Loucy (cell line): ENCODE data around the gene SUCLG2.

Experiments used
- H2AFZ ChIP-seq: fragments of 200-600 bp; sonication (generic); 2 replicates; pipeline ENCODE4 v1.6.0; 2016; ENCODE audit warnings: antibody characterized with exemption, mild to moderate bottlenecking, low read length, moderate library complexity
- H3F3A ChIP-seq: fragments of 200-600 bp; 2 replicates; pipeline ENCODE4 v1.6.0; 2016; ENCODE audit warnings: antibody characterized with exemption, low read depth, mild to moderate bottlenecking
- H3K27me3 ChIP-seq: fragments of 200-600 bp; sonication (generic); 2 replicates; pipeline ENCODE4 v1.6.1; 2014; ENCODE audit warnings: low read length, mild to moderate bottlenecking; ENCODE audit not compliant: insufficient read depth, poor library complexity, severe bottlenecking
- H3K36me3 ChIP-seq: fragments of 200-600 bp; sonication (generic); 2 replicates; pipeline ENCODE4 v1.6.1; 2016; ENCODE audit warnings: low read length; ENCODE audit not compliant: insufficient read depth
- H3K4me1 ChIP-seq: fragments of 200-600 bp; sonication (generic); 2 replicates; pipeline ENCODE4 v1.5.1; 2014; ENCODE audit warnings: low read length, mild to moderate bottlenecking; ENCODE audit not compliant: insufficient read depth, poor library complexity, severe bottlenecking
- H3K4me2 ChIP-seq: fragments of 200-600 bp; sonication (generic); 2 replicates; pipeline ENCODE4 v1.6.0; 2014; ENCODE audit warnings: antibody characterized with exemption, low read length, low read depth, mild to moderate bottlenecking; ENCODE audit not compliant: poor library complexity, severe bottlenecking
- H3K4me3 ChIP-seq: fragments of 200-600 bp; sonication (generic); 2 replicates; pipeline ENCODE4 v1.5.1; 2014; ENCODE audit warnings: low read length, mild to moderate bottlenecking, mixed read lengths; ENCODE audit not compliant: poor library complexity, severe bottlenecking
- H3K79me2 ChIP-seq: fragments of 200-600 bp; sonication (generic); 2 replicates; pipeline ENCODE4 v1.6.1; 2014; ENCODE audit warnings: low read length; ENCODE audit not compliant: insufficient read depth
- H3K9ac ChIP-seq: fragments of 200-600 bp; sonication (generic); 2 replicates; pipeline ENCODE4 v1.6.0; 2014; ENCODE audit warnings: mild to moderate bottlenecking, low read depth, low read length, moderate library complexity; ENCODE audit not compliant: poor library complexity, severe bottlenecking
- H3K9me2 ChIP-seq: fragments of 200-600 bp; sonication (generic); replicated peaks from 2 replicates; pipeline ENCODE4 v1.6.1; 2016; ENCODE audit warnings: low read depth, low read length, mixed read lengths
- H3K9me3 ChIP-seq: fragments of 200-600 bp; sonication (generic); 2 replicates; pipeline ENCODE4 v1.6.1; 2014; ENCODE audit warnings: mild to moderate bottlenecking, antibody characterized with exemption, low read length, low read depth; ENCODE audit not compliant: insufficient read depth
- H4K20me1 ChIP-seq: fragments of 200-600 bp; sonication (generic); 2 replicates; pipeline ENCODE4 v1.6.0; 2014; ENCODE audit warnings: antibody characterized with exemption, low read length, mild to moderate bottlenecking; ENCODE audit not compliant: insufficient read depth, poor library complexity, severe bottlenecking
- EZH2phosphoT487 ChIP-seq: fragments of 200-600 bp; IDR thresholded peaks from 2 replicates; pipeline ENCODE4 v1.6.1; 2018; ENCODE audit warnings: antibody characterized with exemption, mild to moderate bottlenecking, moderate library complexity, borderline replicate concordance
- TF ChIP-seq, protein P1 (sequence below): fragments of 200-600 bp; sonication (generic); conservative IDR thresholded peaks from 2 replicates; pipeline ENCODE4 v1.5.1; 2014; ENCODE audit warnings: mild to moderate bottlenecking, antibody characterized with exemption, low read length

SUCLG2 gene

DNA sequence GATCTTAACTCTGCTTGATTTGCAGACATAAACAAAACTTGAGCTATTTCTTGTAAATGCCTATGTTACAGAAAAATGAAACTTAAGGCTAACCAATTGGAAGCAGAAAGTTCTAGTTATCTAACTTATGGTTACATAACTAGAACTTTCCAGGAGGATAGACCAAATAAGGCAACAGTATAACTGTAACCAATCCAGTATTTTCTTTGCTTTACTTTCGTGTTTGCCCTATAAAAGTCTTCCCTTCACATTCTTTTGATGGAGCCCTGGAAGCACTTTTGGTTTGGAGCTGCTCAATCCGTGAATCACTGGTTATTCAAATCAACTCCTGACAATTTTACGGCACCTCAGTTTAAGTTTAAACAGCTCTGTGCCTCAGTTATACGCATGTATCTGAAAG lies 164.6 kb downstream of the SUCLG2 start:
- TF ChIP-seq, protein P1, sequence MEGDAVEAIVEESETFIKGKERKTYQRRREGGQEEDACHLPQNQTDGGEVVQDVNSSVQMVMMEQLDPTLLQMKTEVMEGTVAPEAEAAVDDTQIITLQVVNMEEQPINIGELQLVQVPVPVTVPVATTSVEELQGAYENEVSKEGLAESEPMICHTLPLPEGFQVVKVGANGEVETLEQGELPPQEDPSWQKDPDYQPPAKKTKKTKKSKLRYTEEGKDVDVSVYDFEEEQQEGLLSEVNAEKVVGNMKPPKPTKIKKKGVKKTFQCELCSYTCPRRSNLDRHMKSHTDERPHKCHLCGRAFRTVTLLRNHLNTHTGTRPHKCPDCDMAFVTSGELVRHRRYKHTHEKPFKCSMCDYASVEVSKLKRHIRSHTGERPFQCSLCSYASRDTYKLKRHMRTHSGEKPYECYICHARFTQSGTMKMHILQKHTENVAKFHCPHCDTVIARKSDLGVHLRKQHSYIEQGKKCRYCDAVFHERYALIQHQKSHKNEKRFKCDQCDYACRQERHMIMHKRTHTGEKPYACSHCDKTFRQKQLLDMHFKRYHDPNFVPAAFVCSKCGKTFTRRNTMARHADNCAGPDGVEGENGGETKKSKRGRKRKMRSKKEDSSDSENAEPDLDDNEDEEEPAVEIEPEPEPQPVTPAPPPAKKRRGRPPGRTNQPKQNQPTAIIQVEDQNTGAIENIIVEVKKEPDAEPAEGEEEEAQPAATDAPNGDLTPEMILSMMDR, result no peak
- no peak for TF ChIP-seq EZH2phosphoT487
- H3K79me2 ChIP-seq, result no peaks in the 10 kb centered on the region
- H3K4me3 ChIP-seq, result no peak overlapping the region
- H3F3A ChIP-seq, result no peaks in the 10 kb centered on the region
- H2AFZ ChIP-seq, result no peak overlapping the region
- H3K4me2 ChIP-seq, result no peak overlapping the region
- H3K36me3 ChIP-seq, result no peaks in the 10 kb centered on the region
- no peaks in the 10 kb centered on the region for H3K27me3 ChIP-seq
- H3K4me1 ChIP-seq, result no peaks in the 10 kb centered on the region
- no peaks in the 10 kb centered on the region for H4K20me1 ChIP-seq
- no peak overlapping the region for H3K9ac ChIP-seq
- no peaks in the 10 kb centered on the region for H3K9me3 ChIP-seq
- H3K9me2 ChIP-seq, result no peaks in the 10 kb centered on the region; the same call in 1 of the 2 replicates

DNA sequence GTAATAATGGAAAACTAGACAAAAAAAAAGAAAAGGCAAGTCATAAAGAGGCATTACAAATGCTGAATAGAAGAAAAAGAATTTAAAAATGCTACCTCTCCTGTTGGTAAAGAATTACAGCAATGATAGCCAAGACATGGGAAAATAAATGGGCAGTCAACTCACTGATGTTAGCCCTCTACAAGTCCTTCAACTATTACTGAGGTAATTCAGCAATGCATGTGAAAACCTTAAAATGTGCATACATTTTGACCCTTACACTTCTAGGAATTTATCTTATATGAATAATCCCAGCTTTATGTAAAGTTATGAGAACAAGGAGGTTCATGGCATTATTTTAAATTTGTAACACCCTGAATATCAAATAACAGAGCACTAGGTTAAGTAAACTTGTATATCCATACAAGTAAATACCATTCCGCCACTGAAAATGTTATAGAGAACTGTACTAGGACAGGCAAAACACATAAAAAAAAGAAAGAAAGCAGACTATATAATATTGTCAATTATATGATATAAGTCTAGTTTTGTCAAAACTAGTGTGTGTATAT lies 166.8 kb downstream of the SUCLG2 start:
- Histone ChIP-seq H3K4me1 (peaks cover 10% of the 10 kb centered on the region), H3K9me3 (no peaks in the 10 kb centered on the region)
- no peak for TF ChIP-seq EZH2phosphoT487
- TF ChIP-seq, protein P1, result no peak

DNA sequence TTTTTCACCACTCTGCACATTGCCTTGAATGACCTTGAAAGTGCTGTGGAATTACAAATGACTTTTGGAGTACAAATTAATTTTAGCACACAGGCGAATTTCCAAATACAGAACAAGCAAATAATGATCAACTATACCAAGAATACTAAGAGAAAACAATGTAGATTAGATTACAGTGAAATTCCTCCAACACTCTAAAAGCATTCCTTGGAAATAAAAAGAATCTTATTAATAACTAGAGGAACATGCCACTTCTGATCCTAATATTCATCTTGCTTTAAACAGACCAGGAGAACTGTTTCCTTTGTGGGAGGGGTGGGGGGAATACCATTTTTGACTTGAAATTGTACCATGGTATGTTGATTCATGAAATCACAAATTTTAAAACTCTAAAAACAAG lies 167.5 kb downstream of the SUCLG2 start:
- Histone ChIP-seq H3K4me2 (no peak overlapping the region), H4K20me1 (no peaks in the 10 kb centered on the region), H3K9ac (no peak overlapping the region), H2AFZ (no peak overlapping the region), H3K9me3 (no peaks in the 10 kb centered on the region), H3F3A (no peaks in the 10 kb centered on the region), H3K9me2 (no peaks in the 10 kb centered on the region), H3K4me1 (peaks cover 10% of the 10 kb centered on the region), H3K36me3 (no peaks in the 10 kb centered on the region), H3K79me2 (no peaks in the 10 kb centered on the region), H3K4me3 (no peak overlapping the region), H3K27me3 (no peaks in the 10 kb centered on the region)
- TF ChIP-seq, protein P1, result no peak
- no peak for TF ChIP-seq EZH2phosphoT487

More for the DNA sequence above, 166.8 kb downstream of the SUCLG2 start:
- no peak overlapping the region for H3K4me2 ChIP-seq
- H3K36me3 ChIP-seq, result no peaks in the 10 kb centered on the region
- H3K4me3 ChIP-seq, result no peak overlapping the region
- H3K9me2 ChIP-seq, result no peaks in the 10 kb centered on the region
- H2AFZ ChIP-seq, result no peak overlapping the region
- H3F3A ChIP-seq, result no peaks in the 10 kb centered on the region
- no peak overlapping the region for H3K9ac ChIP-seq
- no peaks in the 10 kb centered on the region for H3K79me2 ChIP-seq
- no peaks in the 10 kb centered on the region for H4K20me1 ChIP-seq
- no peaks in the 10 kb centered on the region for H3K27me3 ChIP-seq
